NCI-H526 (cell line): ENCODE measurements around the gene ABCF3.

ENCODE experiments used
- DNase-seq, 2 experiments: peaks; one replicate each; lab custom pipeline; 2025; lab: John Stamatoyannopoulos, UW

ABCF3 gene

DNA sequence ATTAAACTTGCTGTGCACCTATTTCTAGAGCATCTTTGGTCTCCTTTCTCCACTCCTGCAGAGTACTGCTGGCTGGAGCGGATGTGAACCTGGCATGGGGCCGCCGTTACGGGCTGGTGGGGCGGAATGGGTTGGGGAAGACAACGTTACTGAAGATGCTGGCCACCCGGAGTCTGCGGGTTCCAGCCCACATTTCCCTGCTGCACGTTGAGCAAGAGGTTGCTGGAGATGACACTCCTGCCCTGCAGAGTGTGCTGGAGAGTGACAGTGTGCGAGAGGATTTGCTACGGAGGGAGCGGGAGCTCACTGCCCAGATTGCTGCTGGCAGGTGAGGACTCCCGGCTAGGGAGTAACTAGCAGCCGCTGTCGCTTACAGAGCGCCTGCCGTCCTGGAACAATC is 2.1 kb downstream of the ABCF3 start:
- DNase-seq: peak; percentile 13 to 58

DNA sequence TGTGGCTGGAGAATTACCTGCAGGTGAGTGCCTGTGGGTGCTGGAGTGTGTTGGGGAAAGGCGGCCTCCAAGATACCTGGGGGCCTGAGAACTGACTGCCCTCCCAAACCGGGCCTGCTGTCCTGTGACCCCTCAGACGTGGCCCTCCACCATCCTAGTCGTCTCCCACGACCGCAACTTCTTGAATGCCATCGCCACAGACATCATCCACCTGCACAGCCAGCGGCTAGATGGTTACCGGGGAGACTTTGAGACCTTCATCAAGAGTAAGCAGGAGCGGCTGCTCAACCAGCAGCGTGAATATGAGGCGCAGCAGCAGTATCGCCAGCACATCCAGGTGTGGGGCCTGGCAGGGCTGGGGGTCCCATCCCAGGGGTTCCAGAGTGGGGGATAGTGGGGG is 3.4 kb downstream of the ABCF3 start:
- DNase-seq: no peak

GRCh38 chr3:184192889-184193288 is 6.9 kb downstream of the ABCF3 start:
- DNase-seq: no peak

DNA sequence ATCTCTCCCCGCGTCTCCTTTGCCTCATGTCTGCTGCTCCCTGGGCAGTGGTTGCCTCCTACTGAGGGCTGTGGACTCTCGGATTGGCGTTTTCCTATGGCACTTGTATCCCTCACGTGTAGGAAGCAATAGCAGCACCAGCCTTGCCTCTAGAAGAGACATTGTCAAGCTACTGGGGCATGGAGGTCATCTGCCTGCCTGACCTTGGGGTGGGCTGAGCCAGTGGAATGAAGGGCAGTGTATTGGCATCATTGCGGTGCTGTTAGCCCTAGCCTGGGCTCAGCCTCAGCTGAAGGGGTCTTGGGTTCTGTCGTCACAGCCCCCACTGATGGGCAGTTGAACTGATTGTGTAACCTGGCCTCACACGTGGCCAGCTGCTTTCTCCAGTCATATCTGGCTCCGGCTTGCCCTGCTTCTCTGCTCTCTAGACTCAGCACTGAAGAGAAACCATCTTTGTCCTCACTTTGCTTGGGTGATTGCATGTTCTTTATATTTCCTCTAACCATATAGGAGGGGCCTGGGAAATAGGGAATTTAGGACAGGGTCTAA is 8.1 kb downstream of the ABCF3 start:
- no peak for DNase-seq

DNA sequence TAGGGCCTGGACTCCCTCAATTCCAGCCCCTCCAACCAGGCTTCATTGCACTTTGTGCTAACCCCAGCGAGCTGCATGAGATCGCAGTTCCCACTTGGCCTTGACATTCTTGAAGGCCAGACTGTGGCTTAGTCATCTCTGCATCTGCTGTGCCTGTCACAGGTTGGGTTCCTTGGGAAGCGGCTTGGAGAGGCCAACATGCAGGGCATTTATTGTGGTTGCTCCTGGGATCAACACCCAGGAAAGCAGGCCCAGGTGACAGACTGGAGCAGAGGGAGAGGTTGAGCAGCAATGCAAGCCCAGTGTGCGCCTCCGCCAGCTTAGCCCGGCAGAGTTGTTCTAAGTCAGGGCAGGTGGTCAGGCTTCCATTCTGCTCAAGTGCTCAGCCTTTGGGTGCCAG is 10.5 kb downstream of the ABCF3 start:
- no peak for DNase-seq

DNA sequence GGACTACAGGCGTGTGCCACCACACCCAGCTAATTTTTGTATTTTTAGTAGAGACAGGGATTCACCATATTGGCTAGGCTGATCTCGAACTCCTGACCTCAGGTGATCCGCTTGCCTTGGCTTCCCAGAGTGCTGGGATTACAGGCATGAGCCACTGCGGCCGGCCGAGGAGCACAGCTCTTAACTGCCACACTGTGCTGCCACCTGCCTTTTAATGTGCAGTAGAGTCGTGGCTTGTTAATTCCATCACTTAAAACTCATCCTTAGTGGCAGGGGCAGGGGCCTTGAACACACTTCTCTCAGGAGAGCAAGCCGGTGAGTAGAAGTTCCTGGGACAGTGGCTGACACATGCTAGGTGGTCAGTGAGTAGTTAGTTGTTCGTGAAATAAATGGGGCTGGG is 12.5 kb downstream of the ABCF3 start:
- no peak for DNase-seq

GRCh38 chr3:184200825-184201224 is 14.8 kb downstream of the ABCF3 start:
- no peak for DNase-seq

GRCh38 chr3:184203526-184203925 is 17.5 kb downstream of the ABCF3 start:
- no peak for DNase-seq

DNA sequence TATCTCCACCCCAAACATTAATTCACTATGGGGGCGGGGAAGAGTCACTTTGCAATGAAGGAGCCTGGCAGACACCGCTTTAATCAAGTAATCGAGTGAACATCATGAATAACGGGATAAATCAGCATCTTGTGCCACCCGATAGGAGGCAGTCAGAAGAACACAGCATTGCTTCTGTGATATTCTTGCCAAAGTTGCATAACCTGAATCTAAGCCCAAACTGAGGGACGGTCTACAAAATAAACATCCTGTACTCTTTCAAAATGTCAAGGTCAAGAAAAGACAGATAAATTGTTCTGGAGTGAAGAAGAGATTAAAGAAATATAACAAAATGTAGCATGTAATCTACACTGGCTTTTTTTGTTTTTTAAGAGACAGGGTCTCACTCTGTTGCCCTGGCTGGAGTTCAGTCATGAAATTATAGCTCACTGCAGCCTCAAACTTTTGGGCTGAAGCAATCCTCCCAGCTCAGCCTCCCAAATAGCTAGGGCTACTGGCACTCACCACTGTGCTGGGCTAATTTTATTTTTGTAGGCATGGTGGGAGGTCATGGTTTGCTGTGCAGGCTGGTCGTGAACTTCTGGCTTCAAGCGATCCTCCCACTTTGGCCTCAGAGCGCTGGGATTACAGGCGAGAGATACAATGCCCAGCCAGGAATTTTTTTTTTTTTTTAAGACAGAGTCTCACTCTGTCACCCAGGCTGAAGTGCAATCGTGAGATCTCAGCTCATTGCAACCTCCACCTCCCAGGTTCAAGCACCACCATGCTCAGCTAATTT is 23.3 kb downstream of the ABCF3 start:
- DNase-seq: no peak

DNA sequence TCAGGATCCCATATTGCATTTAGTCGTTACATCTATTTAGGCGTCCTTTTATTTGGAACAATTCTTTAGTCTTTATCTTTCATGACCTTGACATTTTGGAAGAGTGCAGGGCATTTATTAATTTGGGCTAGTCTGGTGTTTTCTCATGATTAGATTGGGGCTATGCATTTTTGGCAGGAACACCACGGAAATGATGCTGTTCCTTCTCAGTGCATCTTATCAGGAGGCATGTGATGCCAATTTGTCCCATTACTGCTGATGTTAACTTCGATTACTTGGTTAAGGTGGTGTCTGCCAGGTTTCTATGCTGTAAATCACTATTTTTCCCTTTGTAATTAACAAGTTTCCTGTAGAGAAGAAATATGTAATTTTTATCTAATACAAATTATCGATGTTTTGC is 25.3 kb downstream of the ABCF3 start:
- no peak for DNase-seq

DNA sequence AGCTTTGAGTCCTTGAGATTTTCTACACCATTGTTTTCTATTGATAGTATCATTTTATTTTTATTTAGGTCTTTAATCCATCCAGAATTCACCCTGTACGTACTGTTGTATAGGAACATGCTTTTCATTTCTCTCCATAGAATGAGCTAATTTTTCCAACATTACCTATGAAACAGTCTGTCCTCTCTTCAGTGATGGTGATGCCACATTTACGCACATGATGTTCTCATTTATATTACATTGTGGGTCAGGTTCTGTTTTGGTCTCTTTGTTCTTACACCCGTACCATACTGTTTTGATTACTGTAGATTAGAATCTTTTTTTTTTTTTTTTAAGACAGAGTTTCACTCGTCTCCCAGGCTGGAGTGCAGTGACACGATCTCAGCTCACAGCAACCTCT is 25.7 kb downstream of the ABCF3 start:
- DNase-seq: no peak

GRCh38 chr3:184218814-184219213 is 32.8 kb downstream of the ABCF3 start:
- no peak for DNase-seq

DNA sequence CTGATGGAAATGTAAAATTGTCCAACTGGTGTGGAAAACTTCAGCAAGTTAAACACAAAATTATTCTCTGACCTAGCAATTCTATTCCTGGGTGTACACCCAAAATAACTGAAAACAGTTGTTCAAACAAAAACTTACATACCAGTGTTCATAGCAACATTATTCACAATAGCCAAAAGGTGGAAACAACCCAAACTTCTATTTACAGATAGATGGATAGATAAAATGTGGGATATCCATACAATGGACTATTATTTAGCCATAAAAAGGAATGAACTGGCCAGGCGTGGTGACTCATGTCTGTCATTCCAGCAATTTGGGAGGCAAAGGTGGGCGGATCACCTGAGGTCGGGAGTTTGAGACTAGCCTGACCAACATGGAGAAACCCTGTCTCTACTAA is 36.5 kb downstream of the ABCF3 start:
- no peak for DNase-seq

GRCh38 chr3:184223946-184224345 is 37.9 kb downstream of the ABCF3 start:
- no peak for DNase-seq

DNA sequence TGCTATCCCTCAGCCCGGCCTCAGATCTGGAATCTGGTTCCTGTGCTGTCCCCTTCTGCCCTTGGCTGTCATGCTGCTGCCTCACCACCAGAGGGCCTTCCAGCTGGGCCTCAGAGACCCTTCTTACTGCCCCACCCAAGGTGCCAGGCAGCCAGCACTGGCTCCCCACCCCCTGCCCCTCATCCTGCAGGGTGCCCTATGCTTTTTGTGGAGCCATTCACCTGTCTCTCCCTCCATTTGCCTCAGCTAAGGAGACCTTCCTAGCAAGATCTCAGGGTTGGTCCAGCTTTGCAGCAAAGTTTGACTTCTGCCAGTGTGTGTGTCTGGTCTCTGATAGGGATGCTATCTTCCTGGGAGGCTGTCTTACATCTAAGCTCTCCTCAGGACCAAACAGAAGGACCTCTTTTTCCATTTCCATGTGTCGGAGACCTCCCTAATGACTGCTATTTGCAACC is 41.5 kb downstream of the ABCF3 start:
- DNase-seq: peak in 1 of 2 experiments; percentile 56

GRCh38 chr3:184228376-184229137 is 42.6 kb downstream of the ABCF3 start:
- no peak for DNase-seq

- DNase-seq: peak; percentile 62 to 92
Measured at GRCh38 chr3:184229394-184230080, 43.5 kb downstream of the ABCF3 start, which contains the start of gene VWA5B2. Gene VWA5B2 (plus strand): TSS chr3:184229585. CDS start chr3:184230529, 944 bp downstream.

DNA sequence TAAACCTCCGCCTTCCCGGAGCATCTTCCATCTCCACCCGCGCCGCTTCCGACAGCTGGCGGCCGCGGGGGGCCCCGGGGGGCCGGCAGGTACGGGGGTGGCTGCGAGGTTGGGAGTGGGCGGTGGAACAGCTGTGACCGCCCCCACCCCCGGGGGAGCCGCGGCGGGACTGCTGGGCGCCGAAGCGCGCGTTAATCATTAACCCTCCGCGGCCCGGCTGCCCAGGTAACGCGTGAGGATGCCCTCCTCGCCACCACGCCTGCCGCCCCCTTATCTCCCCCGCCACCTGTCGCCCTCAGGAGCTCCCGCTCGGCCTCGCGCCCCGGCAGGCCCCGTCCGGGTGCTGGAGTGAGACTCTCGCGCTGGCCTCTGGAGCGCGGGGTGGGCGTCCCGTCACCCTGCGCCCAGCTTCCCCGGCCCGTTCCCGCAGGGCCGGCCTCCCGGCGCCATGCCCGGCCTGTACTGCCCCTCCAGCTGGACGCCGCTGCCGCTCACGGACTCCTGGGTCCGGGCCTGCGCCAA is 44.1 kb downstream of the ABCF3 start:
- DNase-seq: peak; percentile 30 to 81

GRCh38 chr3:184230603-184231528 is 44.9 kb downstream of the ABCF3 start:
- peak; percentile 41 to 87 for DNase-seq

GRCh38 chr3:184231671-184232070 is 45.7 kb downstream of the ABCF3 start:
- DNase-seq: no peak
